HEK293 (cell line): ENCODE measurements around the gene VDR.

Experiments used
- CTCF ChIP-seq: fragments of 450-650 bp; formaldehyde crosslinking; IDR thresholded peaks from 2 replicates; pipeline ENCODE4 v1.5.1; 2016; ENCODE audit warnings: missing biosample characterization, missing genetic modification characterization
- YY1 ChIP-seq: fragments of 450-650 bp; formaldehyde crosslinking; IDR thresholded peaks from 2 replicates; pipeline ENCODE4 v1.5.1; 2018; ENCODE audit warnings: missing biosample characterization, missing genetic modification characterization
- ZBTB11 ChIP-seq: fragments of 450-650 bp; formaldehyde crosslinking; conservative IDR thresholded peaks from 2 replicates; pipeline ENCODE4 v1.5.1; 2016; ENCODE audit warnings: low read depth, missing biosample characterization, missing genetic modification characterization
- ZNF792 ChIP-seq: fragments of 450-650 bp; formaldehyde crosslinking; IDR thresholded peaks from 2 replicates; pipeline ENCODE4 v1.5.1; 2016; ENCODE audit warnings: missing biosample characterization, missing genetic modification characterization

- no peak for TF ChIP-seq ZNF792 (tag by site-specific recombination)
- TF ChIP-seq CTCF (tag by site-specific recombination), result no peak
- no peak for TF ChIP-seq ZBTB11 (tag by site-specific recombination)
- TF ChIP-seq YY1 (tag by site-specific recombination), result no peak
These were observed 83.5 kb downstream of the VDR start for GRCh38 chr12:47821346-47821706.
